HepG2 (cell line): Measurements from ENCODE around the gene STX1B. TPM values are rescaled to one million over a fixed set of nuclear protein-coding genes. Genes with fewer than 3 reads are reported as not detected.

ENCODE experiments used
- ASH2L ChIP-seq: fragments of 300-600, 200-600 bp; sonication (generic); IDR thresholded peaks from 2 replicates; pipeline ENCODE4 v1.7.0; 2017; ENCODE audit warnings: low read depth, mild to moderate bottlenecking, moderate library complexity, mixed read lengths, low read length; ENCODE audit not compliant: insufficient read length
- ATAD3A ChIP-seq: sonication (generic); formaldehyde crosslinking; IDR thresholded peaks from 2 replicates; pipeline ENCODE4 v1.4.0; 2020; ENCODE audit warnings: missing genetic modification reagents
- BRCA1 ChIP-seq: sonication (generic); formaldehyde crosslinking; IDR thresholded peaks from 2 replicates; pipeline ENCODE4 v1.4.0; 2020; ENCODE audit warnings: missing genetic modification reagents
- CHCHD3 ChIP-seq: sonication (generic); formaldehyde crosslinking; IDR thresholded peaks from 2 replicates; pipeline ENCODE4 v1.8.0; 2022; ENCODE audit warnings: mild to moderate bottlenecking, missing genetic modification reagents, moderate library complexity
- HNF1A ChIP-seq, 2 experiments: sonication (generic) in 1 of 2; formaldehyde crosslinking in 1 of 2; IDR thresholded peaks; 2 replicates each; pipeline versions ENCODE4 v1.4.0 to v1.6.1; 2016 to 2020; ENCODE audit warnings: borderline replicate concordance in 1 of 2, low read depth in 1 of 2, mild to moderate bottlenecking in 1 of 2, missing genetic modification reagents in 1 of 2
- PHF21A ChIP-seq: sonication (generic); formaldehyde crosslinking; IDR thresholded peaks from 2 replicates; pipeline ENCODE4 v1.5.0; 2020; ENCODE audit warnings: mild to moderate bottlenecking, missing genetic modification reagents
- RORA ChIP-seq: sonication (generic); formaldehyde crosslinking; IDR thresholded peaks from 2 replicates; pipeline ENCODE4 v1.5.0; 2020; ENCODE audit warnings: mild to moderate bottlenecking, missing genetic modification reagents, moderate library complexity
- SOX6 ChIP-seq, 2 experiments: fragments of 450-650 bp in 1 of 2; sonication (generic) in 1 of 2; formaldehyde crosslinking in 1 of 2; IDR thresholded peaks; 2 replicates each; pipeline versions ENCODE4 v1.4.0 to v1.6.1; 2017 to 2020; ENCODE audit warnings: antibody characterized with exemption in 1 of 2, mild to moderate bottlenecking in 1 of 2, missing genetic modification reagents in 1 of 2
- SYNCRIP ChIP-seq: fragments of 200-400 bp; formaldehyde crosslinking; IDR thresholded peaks from 2 replicates; pipeline ENCODE4 v1.6.1; 2018; ENCODE audit warnings: mild to moderate bottlenecking, low read depth, low read length; ENCODE audit not compliant: insufficient read depth
- TEAD2 ChIP-seq: sonication (generic); formaldehyde crosslinking; IDR thresholded peaks from 2 replicates; pipeline ENCODE4 v1.9.0; 2021; ENCODE audit warnings: missing genetic modification reagents
- U2AF1 ChIP-seq: fragments of 200-400 bp; formaldehyde crosslinking; optimal IDR thresholded peaks from 2 replicates; pipeline ENCODE3; 2017; ENCODE audit warnings: mild to moderate bottlenecking, low read depth, low read length
- ZNF136 ChIP-seq: sonication (generic); formaldehyde crosslinking; IDR thresholded peaks from 2 replicates; pipeline ENCODE4 v1.8.1; 2022; ENCODE audit warnings: low read depth, mild to moderate bottlenecking, moderate library complexity, missing genetic modification reagents
- ZNF20 ChIP-seq: sonication (generic); formaldehyde crosslinking; IDR thresholded peaks from 2 replicates; pipeline ENCODE4 v1.4.0; 2020; ENCODE audit warnings: mild to moderate bottlenecking, moderate library complexity, missing genetic modification reagents
- ZNF225 ChIP-seq: sonication (generic); formaldehyde crosslinking; IDR thresholded peaks from 2 replicates; pipeline ENCODE4 v1.4.0; 2020; ENCODE audit warnings: mild to moderate bottlenecking, missing genetic modification reagents
- ZNF382 ChIP-seq: sonication (generic); formaldehyde crosslinking; IDR thresholded peaks from 2 replicates; pipeline ENCODE4 v1.5.0; 2020; ENCODE audit warnings: missing genetic modification reagents, mild to moderate bottlenecking, borderline replicate concordance
- ZNF44 ChIP-seq: sonication (generic); formaldehyde crosslinking; IDR thresholded peaks from 2 replicates; pipeline ENCODE4 v1.5.1; 2020; ENCODE audit warnings: mild to moderate bottlenecking, missing genetic modification reagents
- ZNF552 ChIP-seq: sonication (generic); formaldehyde crosslinking; IDR thresholded peaks from 2 replicates; pipeline ENCODE4 v1.9.0; 2022; ENCODE audit warnings: missing genetic modification reagents, mild to moderate bottlenecking, borderline replicate concordance
- ZNF557 ChIP-seq: sonication (generic); formaldehyde crosslinking; IDR thresholded peaks from 2 replicates; pipeline ENCODE4 v1.4.0; 2020; ENCODE audit warnings: missing genetic modification reagents
- ZSCAN22 ChIP-seq: sonication (generic); formaldehyde crosslinking; IDR thresholded peaks from 2 replicates; pipeline ENCODE4 v1.4.0; 2020; ENCODE audit warnings: mild to moderate bottlenecking, missing genetic modification reagents
- polyA plus RNA-seq, 8 experiments: library from polyadenylated mRNA; depleted of rRNA in 3 of 8; stranded (reverse) in 7 of 8; unstranded in 1 of 8; fragments of >200 nt; fragmentation: Illumina TruSeq in 4 of 8; extraction: Trizol in 4 of 8; gene quantifications; 2 replicates each; pipeline versions ENCODE4 v1.2.1 to v1.2.3, GENCODE V29; 2011 to 2016; ENCODE audit warnings: low read depth in 4 of 8, missing spikeins in 1 of 8, mixed read lengths in 1 of 8; ENCODE audit not compliant: insufficient read depth in 1 of 8
- total RNA-seq, 5 experiments: library from RNA; depleted of rRNA; stranded (reverse); fragments of >200 nt; fragmentation: Illumina TruSeq; extraction: Trizol; gene quantifications; 2 replicates each; pipeline ENCODE4 v1.2.3, GENCODE V29; 2016; ENCODE audit warnings: low read depth in 1 of 5
- TF ChIP-seq, protein P1 (sequence below): sonication (generic); formaldehyde crosslinking; IDR thresholded peaks from 2 replicates; pipeline ENCODE4 v1.4.0; 2020; ENCODE audit warnings: missing genetic modification reagents

The STX1B gene
- total and polyA plus RNA-seq, 2 of the 13 experiments (the other 11 are each of a cell fraction or from before 2014, with no cell fraction given) = 2.1 to 3.0 TPM

DNA sequence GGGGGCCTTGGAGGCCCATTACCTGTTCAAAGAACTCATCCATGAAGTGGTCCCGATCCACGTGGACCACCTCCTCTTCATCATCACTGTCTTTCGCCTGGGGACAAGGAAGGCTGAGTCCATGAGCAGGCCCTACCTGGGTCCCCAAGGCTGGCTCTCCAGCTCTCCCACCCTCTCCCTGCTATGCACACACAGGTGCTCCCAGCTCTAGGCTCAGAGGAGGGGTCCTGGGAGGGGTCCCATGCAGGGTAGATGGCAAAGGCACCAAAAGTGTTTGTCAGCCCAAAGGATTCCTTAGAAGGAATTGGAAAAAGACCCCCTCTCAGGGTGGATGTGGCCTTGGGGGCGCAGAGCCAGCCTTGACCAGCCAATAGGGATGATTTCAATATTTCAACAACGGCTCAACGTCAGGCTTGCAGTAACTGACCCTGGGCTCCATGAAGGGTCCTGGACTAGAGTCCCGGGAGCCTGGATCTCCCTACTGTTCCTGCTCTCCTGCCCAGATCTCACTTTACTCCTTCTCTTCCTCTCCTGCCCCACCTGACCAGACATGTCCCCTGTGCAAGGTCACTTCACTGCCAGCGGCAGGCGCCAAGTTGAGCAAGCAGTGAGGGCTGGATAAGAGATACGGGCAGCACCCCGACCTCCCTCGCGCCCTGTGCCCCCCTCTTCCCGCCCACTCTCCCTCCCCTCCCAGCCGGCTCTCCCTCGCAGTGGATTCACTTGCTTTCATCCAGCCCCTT is 8.8 kb downstream of the STX1B start (continued):
- TF ChIP-seq HNF1A (IDR thresholded peaks at IDR 0.05; ENCODE audit: low read depth) (no peak), HNF1A (CRISPR knock-in tag; IDR thresholded peaks at IDR 0.05; ENCODE audit: borderline replicate concordance) (no peak; the same call in 1 of the 2 replicates), ZNF382 (CRISPR knock-in tag) (no peak), ZNF44 (no peak), PHF21A (CRISPR knock-in tag) (no peak), SYNCRIP (no peak), ZNF136 (CRISPR knock-in tag) (no peak), ATAD3A (CRISPR knock-in tag) (no peak), RORA (CRISPR knock-in tag) (no peak), ZNF552 (CRISPR knock-in tag) (no peak), ZNF20 (CRISPR knock-in tag) (no peak), CHCHD3 (CRISPR knock-in tag) (no peak), SOX6 (IDR thresholded peaks at IDR 0.05) (no peak), SOX6 (CRISPR knock-in tag; IDR thresholded peaks at IDR 0.05) (peak; percentile 57; the same call in 1 of the 2 replicates), ASH2L (no peak), TEAD2 (CRISPR knock-in tag) (no peak), ZNF225 (CRISPR knock-in tag) (no peak; the same call in 1 of the 2 replicates), ZNF557 (CRISPR knock-in tag) (no peak), ZSCAN22 (CRISPR knock-in tag) (peak; percentile 22; the same call in 1 of the 2 replicates), U2AF1 (no peak), BRCA1 (CRISPR knock-in tag) (no peak)
- TF ChIP-seq, protein P1, sequence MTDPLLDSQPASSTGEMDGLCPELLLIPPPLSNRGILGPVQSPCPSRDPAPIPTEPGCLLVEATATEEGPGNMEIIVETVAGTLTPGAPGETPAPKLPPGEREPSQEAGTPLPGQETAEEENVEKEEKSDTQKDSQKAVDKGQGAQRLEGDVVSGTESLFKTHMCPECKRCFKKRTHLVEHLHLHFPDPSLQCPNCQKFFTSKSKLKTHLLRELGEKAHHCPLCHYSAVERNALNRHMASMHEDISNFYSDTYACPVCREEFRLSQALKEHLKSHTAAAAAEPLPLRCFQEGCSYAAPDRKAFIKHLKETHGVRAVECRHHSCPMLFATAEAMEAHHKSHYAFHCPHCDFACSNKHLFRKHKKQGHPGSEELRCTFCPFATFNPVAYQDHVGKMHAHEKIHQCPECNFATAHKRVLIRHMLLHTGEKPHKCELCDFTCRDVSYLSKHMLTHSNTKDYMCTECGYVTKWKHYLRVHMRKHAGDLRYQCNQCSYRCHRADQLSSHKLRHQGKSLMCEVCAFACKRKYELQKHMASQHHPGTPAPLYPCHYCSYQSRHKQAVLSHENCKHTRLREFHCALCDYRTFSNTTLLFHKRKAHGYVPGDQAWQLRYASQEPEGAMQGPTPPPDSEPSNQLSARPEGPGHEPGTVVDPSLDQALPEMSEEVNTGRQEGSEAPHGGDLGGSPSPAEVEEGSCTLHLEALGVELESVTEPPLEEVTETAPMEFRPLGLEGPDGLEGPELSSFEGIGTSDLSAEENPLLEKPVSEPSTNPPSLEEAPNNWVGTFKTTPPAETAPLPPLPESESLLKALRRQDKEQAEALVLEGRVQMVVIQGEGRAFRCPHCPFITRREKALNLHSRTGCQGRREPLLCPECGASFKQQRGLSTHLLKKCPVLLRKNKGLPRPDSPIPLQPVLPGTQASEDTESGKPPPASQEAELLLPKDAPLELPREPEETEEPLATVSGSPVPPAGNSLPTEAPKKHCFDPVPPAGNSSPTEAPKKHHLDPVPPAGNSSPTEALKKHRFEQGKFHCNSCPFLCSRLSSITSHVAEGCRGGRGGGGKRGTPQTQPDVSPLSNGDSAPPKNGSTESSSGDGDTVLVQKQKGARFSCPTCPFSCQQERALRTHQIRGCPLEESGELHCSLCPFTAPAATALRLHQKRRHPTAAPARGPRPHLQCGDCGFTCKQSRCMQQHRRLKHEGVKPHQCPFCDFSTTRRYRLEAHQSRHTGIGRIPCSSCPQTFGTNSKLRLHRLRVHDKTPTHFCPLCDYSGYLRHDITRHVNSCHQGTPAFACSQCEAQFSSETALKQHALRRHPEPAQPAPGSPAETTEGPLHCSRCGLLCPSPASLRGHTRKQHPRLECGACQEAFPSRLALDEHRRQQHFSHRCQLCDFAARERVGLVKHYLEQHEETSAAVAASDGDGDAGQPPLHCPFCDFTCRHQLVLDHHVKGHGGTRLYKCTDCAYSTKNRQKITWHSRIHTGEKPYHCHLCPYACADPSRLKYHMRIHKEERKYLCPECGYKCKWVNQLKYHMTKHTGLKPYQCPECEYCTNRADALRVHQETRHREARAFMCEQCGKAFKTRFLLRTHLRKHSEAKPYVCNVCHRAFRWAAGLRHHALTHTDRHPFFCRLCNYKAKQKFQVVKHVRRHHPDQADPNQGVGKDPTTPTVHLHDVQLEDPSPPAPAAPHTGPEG = no peak
